Kidney (tissue), 14 donors: ENCODE results near the gene FER1L5. TPM values are rescaled to one million over a fixed set of nuclear protein-coding genes. Genes with fewer than 3 reads are reported as not detected.

ENCODE experiments used
- DNase-seq, 5 donors: peaks; one replicate each; pipeline ENCODE4 v3.0.0-alpha.2; 2013 to 2020
- FAIRE-seq: peaks from 2 replicates; lab custom pipeline; 2012; peaks lifted over from hg19 to GRCh38; lab: Jason Lieb, UNC
- H3K27ac ChIP-seq, 2 donors: one replicate each; pipeline ENCODE4 v1.7.0; 2013; ENCODE audit warnings: low read depth in 2 of 2, low read length in 2 of 2, inconsistent platforms in 1 of 2
- H3K27me3 ChIP-seq: one replicate; pipeline ENCODE4 v1.7.1; 2013; ENCODE audit warnings: low read length, inconsistent platforms; ENCODE audit not compliant: control insufficient read depth, insufficient read depth
- H3K36me3 ChIP-seq, 3 donors: one replicate each; pipeline versions ENCODE4 v1.7.0 to v1.7.1; 2013; ENCODE audit warnings: low read length in 3 of 3, control low read depth in 1 of 3, inconsistent platforms in 1 of 3; ENCODE audit not compliant: insufficient read depth in 3 of 3, control insufficient read depth in 2 of 3
- H3K4me1 ChIP-seq, 3 donors: one replicate each; pipeline versions ENCODE4 v1.7.0 to v1.7.1; 2013; ENCODE audit warnings: low read length in 3 of 3, inconsistent platforms in 1 of 3, low read depth in 1 of 3; ENCODE audit not compliant: control insufficient read depth in 2 of 3, insufficient read depth in 2 of 3
- H3K4me3 ChIP-seq, 3 donors: one replicate each; pipeline versions ENCODE4 v1.7.0 to v1.8.1; 2013; ENCODE audit warnings: low read length in 3 of 3, control low read depth in 1 of 3, inconsistent platforms in 1 of 3
- H3K9ac ChIP-seq, 3 donors: one replicate each; pipeline versions ENCODE4 v1.7.0 to v1.7.1; 2013; ENCODE audit warnings: low read length in 3 of 3, control low read depth in 1 of 3, inconsistent platforms in 1 of 3
- H3K9me3 ChIP-seq, 3 donors: one replicate each; pipeline versions ENCODE4 v1.7.0 to v1.7.1; 2013; ENCODE audit warnings: low read length in 3 of 3, control low read depth in 1 of 3, inconsistent platforms in 1 of 3; ENCODE audit not compliant: control insufficient read depth in 2 of 3, insufficient read depth in 1 of 3
- CTCF ChIP-seq: IDR thresholded peaks from 3 replicates; pipeline ENCODE4 v1.5.1; 2012; ENCODE audit warnings: mild to moderate bottlenecking, moderate library complexity, borderline replicate concordance; ENCODE audit not compliant: insufficient read depth; ENCODE audit errors: extremely low read depth
- intact Hi-C: fragments of 100-400 bp; cut with DNase I; formaldehyde crosslinking; loops from one replicate; pipeline ENCODE4 v1.11.1; 2022
- polyA plus RNA-seq: library from polyadenylated mRNA; stranded (reverse); fragments of 350-450 nt; fragmentation: Illumina TruSeq; extraction: RNeasy Lipid Tissue Mini Kit (QIAGEN cat#74804); gene quantifications from one replicate; pipeline ENCODE4 v1.2.3, GENCODE V29; 2014; ENCODE audit warnings: low read depth, low replicate concordance; ENCODE audit not compliant: insufficient read depth
- total RNA-seq: library from RNA; stranded (reverse); fragmentation: NEBNext Ultra II Directional; extraction: Animal tissue kit (Norgen Biotek cat#: 25700); gene quantifications from one replicate; pipeline ENCODE4 v1.2.1, GENCODE V29; 2021
- donor health status: control.
- donor health status: control.
- donor health status: control.
- donor health status: control.
- donor health status: control.
- donor health status: DM: yes; HTN: yes; CAD: no.
- donor health status: Normal renal cell carcinoma (clear cell type).

FER1L5 gene
- total and polyA plus RNA-seq, 2 donors from 2014 or later: 0.15 to 1.3 TPM

- no peaks in the 10 kb centered on the region for H3K9me3 ChIP-seq
- intact Hi-C loops: no loop called here
- H3K36me3 ChIP-seq: peaks cover 0 to 16% (median 6%) of the 10 kb centered on the region in 3 donors
- peak overlapping the region; percentile 81 to 85 for H3K27ac ChIP-seq
- FAIRE-seq (no peak), DNase-seq (peak in 1 of 5 donors; percentile 26)
- peak overlapping the region; percentile 67 to 87 (median 80) for H3K4me3 ChIP-seq
- no peaks in the 10 kb centered on the region for H3K27me3 ChIP-seq
- no peak for TF ChIP-seq CTCF
- peaks cover 0 to 14% (median 8%) of the 10 kb centered on the region in 3 donors for H3K4me1 ChIP-seq
- peak overlapping the region; percentile 34 to 91 (median 78) for H3K9ac ChIP-seq
Measured at GRCh38 chr2:96739076-96739632, 96.6 kb downstream of the FER1L5 start.

DNA sequence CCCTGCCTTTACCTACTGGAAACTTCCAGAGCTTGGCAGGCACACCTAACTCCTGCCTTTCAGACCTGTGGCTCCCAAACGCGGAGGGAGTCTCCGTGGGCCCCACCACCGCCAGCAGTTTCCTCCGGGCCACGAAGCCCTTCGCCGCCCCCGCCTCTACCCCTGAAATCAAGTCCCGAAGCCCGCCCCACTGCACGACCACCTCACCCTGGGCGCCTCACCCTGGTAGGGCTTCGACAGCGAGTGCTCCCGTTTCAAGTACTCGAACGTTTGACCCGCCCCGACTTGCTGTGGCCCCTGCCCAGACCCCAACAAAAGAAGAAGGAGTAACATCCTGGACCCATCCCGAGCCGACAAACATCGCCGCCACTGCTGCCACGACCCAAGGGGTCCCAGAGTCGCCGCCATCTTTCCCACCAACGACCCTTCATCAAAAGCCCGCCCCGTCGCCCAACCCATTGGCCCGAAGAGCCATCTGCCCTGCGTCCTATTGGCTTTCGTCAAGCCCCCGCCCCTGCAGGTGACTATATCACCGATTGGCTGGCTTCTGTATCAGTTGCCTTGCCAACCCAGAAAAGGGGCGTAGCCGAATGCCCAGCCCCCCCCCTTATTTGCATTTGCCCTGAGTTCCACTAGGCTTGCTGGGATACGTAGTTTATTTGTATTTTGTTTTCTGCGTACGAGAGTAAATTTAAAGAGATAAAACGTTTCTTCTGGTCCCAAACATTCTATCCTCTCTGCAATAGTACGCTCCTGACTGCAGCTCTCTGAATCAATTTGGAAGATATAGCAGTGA lies 97.3 kb downstream of the FER1L5 start, which contains the start of gene LMAN2L:
Gene LMAN2L (minus strand): TSS at position 432 of the 796 bp plus-strand sequence. CDS start 24 bp downstream, at position 408.
- intact Hi-C loops: no loop called here
- Histone ChIP-seq H3K4me1 (peaks cover 0 to 14% (median 8%) of the 10 kb centered on the region in 3 donors), H3K27ac (peak within 1 kb of the TSS; percentile 81 to 85), H3K4me3 (peak within 1 kb of the TSS; percentile 67 to 87 (median 81)), H3K36me3 (peaks cover 0 to 11% (median 4%) of the 10 kb centered on the region in 3 donors), H3K27me3 (no peaks in the 10 kb centered on the region), H3K9me3 (no peaks in the 10 kb centered on the region), H3K9ac (peak within 1 kb of the TSS; percentile 34 to 91 (median 78))
- DNase-seq (peak; percentile 98 to 99 (median 99)), FAIRE-seq (peak; percentile 97)
- TF ChIP-seq CTCF: peak; percentile 26

GRCh38 chr2:96747061-96747617 lies 104.6 kb downstream of the FER1L5 start:
- no peaks in the 10 kb centered on the region for H3K9me3 ChIP-seq
- no peaks in the 10 kb centered on the region for H3K36me3 ChIP-seq
- no peak for FAIRE-seq
- intact Hi-C loops: no loop called here
- no peak overlapping the region for H3K27ac ChIP-seq
- no peak for TF ChIP-seq CTCF
- no peak overlapping the region for H3K9ac ChIP-seq
- no peak overlapping the region for H3K4me3 ChIP-seq
- H3K4me1 ChIP-seq: no peaks in the 10 kb centered on the region
- DNase-seq: no peak
- H3K27me3 ChIP-seq: no peaks in the 10 kb centered on the region
